ENCODE data around the gene SNAP47. TPM values are rescaled to one million over a fixed set of nuclear protein-coding genes. Genes with fewer than 3 reads are reported as not detected.

The SNAP47 gene
- total and polyA plus RNA-seq, 9 of the 15 experiments (the other 6 are each of a cell fraction or from before 2014, with no cell fraction given), result 2.5 to 41.3 (median 32.6) TPM

DNA sequence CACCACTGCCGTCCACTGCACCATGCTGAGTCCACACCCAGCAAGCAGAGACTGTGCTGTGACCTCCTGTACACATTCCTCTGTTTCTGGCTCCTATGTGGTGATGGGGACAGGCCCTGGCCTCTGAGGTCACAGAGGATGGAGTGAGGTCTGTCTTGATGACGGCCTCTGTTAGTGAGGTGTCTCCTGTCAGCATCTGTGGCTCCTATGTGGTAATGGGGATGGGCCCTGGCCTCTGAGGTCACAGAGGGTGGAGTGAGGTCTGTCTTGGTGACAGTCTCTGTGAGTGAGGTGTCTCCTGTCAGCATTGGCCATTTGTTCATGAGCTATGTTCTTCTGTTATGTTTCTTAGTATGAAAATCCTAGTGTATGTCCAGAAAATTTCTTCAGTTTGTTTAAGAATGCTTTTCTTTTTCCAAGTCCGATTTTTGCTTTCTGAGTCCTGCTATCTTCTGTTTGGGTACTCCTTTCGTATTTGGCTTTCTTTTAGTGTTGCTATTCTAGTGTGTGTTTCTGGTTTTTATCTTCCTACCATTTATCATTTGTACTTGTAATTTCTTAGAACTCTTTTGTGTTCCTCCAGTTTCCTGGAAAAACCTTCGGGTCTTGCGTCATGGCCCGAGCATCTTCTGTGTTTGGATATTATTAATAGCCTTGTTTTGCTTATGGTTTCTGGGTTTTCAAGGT, 13.4 kb downstream of the SNAP47 start (continued):
- TF ChIP-seq FOXJ3 (CRISPR knock-in tag; IDR thresholded peaks at IDR 0.05) (no peak), ZNF695 (CRISPR knock-in tag; IDR thresholded peaks at IDR 0.05) (no peak), ZNF583 (CRISPR knock-in tag; IDR thresholded peaks at IDR 0.05) (no peak), BRF1 (IDR thresholded peaks at IDR 0.05; ENCODE audit: borderline replicate concordance, extremely low read depth, insufficient read length) (no peak), SIN3B (IDR thresholded peaks at IDR 0.05; ENCODE audit: low read depth) (no peak), PHTF2 (CRISPR knock-in tag; IDR thresholded peaks at IDR 0.05) (no peak), DPF2 (IDR thresholded peaks at IDR 0.05) (peak; percentile 78; the same call in 1 of the 2 replicates), ZEB2 (IDR thresholded peaks at IDR 0.05) (peak; percentile 75), NCOR1 (IDR thresholded peaks at IDR 0.05) (no peak; the same call in none of the 2 replicates), TCF3 (CRISPR knock-in tag; IDR thresholded peaks at IDR 0.05) (peak; percentile 47), TOE1 (IDR thresholded peaks at IDR 0.05; ENCODE audit: borderline replicate concordance) (peak; percentile 45; the same call in 1 of the 2 replicates), TOE1 (CRISPR knock-in tag; IDR thresholded peaks at IDR 0.05; ENCODE audit: borderline replicate concordance, low read depth) (no peak), LARP7 (IDR thresholded peaks at IDR 0.05) (0 out of 2 replicates have a peak, but pooled peaks have one; percentile 23), KHSRP (IDR thresholded peaks at IDR 0.05) (peak; percentile 48; the same call in 1 of the 2 replicates), GATAD2A (IDR thresholded peaks at IDR 0.05) (no peak)
- TF ChIP-seq, protein P1, sequence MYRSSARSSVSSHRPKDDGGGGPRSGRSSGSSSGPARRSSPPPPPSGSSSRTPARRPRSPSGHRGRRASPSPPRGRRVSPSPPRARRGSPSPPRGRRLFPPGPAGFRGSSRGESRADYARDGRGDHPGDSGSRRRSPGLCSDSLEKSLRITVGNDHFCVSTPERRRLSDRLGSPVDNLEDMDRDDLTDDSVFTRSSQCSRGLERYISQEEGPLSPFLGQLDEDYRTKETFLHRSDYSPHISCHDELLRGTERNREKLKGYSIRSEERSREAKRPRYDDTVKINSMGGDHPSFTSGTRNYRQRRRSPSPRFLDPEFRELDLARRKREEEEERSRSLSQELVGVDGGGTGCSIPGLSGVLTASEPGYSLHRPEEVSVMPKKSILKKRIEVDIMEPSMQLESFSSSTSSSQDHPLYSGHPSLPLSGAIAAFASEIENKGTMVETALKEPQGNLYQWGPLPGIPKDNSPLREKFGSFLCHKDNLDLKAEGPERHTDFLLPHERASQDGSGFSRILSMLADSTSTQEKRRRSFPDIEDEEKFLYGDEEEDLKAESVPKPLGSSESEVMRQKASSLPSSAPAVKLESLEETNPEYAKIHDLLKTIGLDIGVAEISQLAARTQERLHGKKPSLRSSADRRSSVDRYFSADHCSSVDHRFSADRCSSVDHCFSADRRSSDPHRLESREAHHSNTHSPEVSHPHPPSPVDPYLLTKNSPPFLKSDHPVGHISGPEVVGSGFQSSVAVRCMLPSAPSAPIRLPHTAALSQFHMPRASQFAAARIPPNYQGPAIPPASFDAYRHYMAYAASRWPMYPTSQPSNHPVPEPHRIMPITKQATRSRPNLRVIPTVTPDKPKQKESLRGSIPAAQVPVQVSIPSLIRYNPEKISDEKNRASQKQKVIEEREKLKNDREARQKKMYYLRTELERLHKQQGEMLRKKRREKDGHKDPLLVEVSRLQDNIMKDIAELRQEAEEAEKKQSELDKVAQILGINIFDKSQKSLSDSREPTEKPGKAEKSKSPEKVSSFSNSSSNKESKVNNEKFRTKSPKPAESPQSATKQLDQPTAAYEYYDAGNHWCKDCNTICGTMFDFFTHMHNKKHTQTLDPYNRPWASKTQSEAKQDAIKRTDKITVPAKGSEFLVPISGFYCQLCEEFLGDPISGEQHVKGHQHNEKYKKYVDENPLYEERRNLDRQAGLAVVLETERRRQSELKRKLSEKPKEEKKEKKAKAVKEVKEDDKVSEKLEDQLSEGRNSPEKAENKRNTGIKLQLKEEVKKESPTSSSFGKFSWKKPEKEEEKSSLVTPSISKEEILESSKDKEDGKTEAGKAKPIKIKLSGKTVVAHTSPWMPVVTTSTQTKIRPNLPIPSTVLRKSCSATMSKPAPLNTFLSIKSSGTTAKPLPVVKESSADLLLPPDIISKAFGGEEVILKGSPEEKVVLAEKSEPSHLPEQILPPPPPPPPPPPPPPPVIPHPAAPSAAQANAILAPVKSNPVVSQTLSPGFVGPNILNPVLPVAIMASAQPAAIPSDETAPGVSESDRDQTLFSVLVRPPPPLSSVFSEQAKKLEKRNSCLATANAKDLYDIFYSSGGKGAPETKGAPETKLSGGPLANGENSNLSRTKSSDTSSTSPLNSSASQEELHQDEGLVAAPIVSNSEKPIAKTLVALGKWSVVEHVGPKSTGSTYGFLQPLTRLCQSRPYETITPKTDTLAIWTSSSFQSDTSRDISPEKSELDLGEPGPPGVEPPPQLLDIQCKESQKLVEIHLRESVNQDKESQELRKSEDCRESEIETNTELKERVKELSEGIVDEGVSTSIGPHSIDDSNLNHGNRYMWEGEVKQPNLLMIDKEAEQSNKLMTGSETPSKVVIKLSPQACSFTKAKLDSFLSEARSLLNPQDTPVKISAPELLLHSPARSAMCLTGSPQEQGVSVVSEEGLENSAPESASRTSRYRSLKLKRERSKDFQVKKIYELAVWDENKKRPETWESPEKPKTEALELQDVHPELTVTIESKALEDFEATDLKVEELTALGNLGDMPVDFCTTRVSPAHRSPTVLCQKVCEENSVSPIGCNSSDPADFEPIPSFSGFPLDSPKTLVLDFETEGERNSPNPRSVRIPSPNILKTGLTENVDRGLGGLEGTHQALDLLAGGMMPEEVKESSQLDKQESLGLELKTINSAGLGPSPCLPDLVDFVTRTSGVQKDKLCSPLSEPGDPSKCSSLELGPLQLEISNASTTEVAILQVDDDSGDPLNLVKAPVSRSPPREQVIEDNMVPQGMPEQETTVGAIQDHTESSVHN (IDR thresholded peaks at IDR 0.05; ENCODE audit: borderline replicate concordance in 1 of 2, low read depth in 1 of 2), result peak in 1 of 2 experiments; percentile 78; a peak in 2 of 4 replicates
- TF ChIP-seq, protein P2, sequence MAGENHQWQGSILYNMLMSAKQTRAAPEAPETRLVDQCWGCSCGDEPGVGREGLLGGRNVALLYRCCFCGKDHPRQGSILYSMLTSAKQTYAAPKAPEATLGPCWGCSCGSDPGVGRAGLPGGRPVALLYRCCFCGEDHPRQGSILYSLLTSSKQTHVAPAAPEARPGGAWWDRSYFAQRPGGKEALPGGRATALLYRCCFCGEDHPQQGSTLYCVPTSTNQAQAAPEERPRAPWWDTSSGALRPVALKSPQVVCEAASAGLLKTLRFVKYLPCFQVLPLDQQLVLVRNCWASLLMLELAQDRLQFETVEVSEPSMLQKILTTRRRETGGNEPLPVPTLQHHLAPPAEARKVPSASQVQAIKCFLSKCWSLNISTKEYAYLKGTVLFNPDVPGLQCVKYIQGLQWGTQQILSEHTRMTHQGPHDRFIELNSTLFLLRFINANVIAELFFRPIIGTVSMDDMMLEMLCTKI (IDR thresholded peaks at IDR 0.05; ENCODE audit: partially characterized antibody), result no peak
- TF ChIP-seq, protein P3, sequence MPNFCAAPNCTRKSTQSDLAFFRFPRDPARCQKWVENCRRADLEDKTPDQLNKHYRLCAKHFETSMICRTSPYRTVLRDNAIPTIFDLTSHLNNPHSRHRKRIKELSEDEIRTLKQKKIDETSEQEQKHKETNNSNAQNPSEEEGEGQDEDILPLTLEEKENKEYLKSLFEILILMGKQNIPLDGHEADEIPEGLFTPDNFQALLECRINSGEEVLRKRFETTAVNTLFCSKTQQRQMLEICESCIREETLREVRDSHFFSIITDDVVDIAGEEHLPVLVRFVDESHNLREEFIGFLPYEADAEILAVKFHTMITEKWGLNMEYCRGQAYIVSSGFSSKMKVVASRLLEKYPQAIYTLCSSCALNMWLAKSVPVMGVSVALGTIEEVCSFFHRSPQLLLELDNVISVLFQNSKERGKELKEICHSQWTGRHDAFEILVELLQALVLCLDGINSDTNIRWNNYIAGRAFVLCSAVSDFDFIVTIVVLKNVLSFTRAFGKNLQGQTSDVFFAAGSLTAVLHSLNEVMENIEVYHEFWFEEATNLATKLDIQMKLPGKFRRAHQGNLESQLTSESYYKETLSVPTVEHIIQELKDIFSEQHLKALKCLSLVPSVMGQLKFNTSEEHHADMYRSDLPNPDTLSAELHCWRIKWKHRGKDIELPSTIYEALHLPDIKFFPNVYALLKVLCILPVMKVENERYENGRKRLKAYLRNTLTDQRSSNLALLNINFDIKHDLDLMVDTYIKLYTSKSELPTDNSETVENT (CRISPR knock-in tag; IDR thresholded peaks at IDR 0.05), result no peak
